Progenitor cell of endocrine pancreas (in vitro differentiated cells): ENCODE measurements around the gene DOCK4. TPM values are rescaled to one million over a fixed set of nuclear protein-coding genes. Genes with fewer than 3 reads are reported as not detected.

Experiments used
- DNase-seq: peaks from one replicate; pipeline ENCODE4 v3.0.0; 2021; ENCODE audit warnings: low spot score; ENCODE audit not compliant: unreplicated experiment
- H3K27ac Mint-ChIP-seq: 2 replicates; pipeline ENCODE4 v1.8.0; 2021; ENCODE audit warnings: mild to moderate bottlenecking, moderate library complexity, mixed read lengths
- H3K27me3 Mint-ChIP-seq: 2 replicates; pipeline ENCODE4 v1.8.0; 2021; ENCODE audit warnings: mixed read lengths
- H3K36me3 Mint-ChIP-seq: 2 replicates; pipeline ENCODE4 v1.8.0; 2022; ENCODE audit warnings: mixed read lengths; ENCODE audit not compliant: insufficient read depth
- H3K4me1 Mint-ChIP-seq: 2 replicates; pipeline ENCODE4 v1.8.0; 2021; ENCODE audit warnings: low read depth, mixed read lengths
- H3K4me3 Mint-ChIP-seq: 2 replicates; pipeline ENCODE4 v1.8.0; 2021; ENCODE audit warnings: low read depth, mild to moderate bottlenecking, moderate library complexity, mixed read lengths
- H3K9me3 Mint-ChIP-seq: 2 replicates; pipeline ENCODE4 v1.8.0; 2021; ENCODE audit warnings: low read depth, mixed read lengths
- total RNA-seq: library from RNA; stranded (reverse); gene quantifications from 2 replicates; pipeline ENCODE4 v1.2.1, GENCODE V29; 2021
- TF ChIP-seq, protein P1 (sequence below): fragments of 200-600 bp; sonication (generic); IDR thresholded peaks from one replicate; pipeline ENCODE4 v1.5.0; 2021; ENCODE audit warnings: antibody characterized with exemption, mild to moderate bottlenecking; ENCODE audit not compliant: unreplicated experiment

Gene DOCK4
- total RNA-seq, 1 donor from 2014 or later = 28.8 TPM

- Mint-ChIP-seq H3K27me3 (no peaks in the 10 kb centered on the region), H3K9me3 (no peaks in the 10 kb centered on the region), H3K4me1 (peaks cover 11% of the 10 kb centered on the region), H3K4me3 (no peak overlapping the region), H3K36me3 (no peaks in the 10 kb centered on the region), H3K27ac (no peak overlapping the region)
- DNase-seq = no peak
- TF ChIP-seq, protein P1, sequence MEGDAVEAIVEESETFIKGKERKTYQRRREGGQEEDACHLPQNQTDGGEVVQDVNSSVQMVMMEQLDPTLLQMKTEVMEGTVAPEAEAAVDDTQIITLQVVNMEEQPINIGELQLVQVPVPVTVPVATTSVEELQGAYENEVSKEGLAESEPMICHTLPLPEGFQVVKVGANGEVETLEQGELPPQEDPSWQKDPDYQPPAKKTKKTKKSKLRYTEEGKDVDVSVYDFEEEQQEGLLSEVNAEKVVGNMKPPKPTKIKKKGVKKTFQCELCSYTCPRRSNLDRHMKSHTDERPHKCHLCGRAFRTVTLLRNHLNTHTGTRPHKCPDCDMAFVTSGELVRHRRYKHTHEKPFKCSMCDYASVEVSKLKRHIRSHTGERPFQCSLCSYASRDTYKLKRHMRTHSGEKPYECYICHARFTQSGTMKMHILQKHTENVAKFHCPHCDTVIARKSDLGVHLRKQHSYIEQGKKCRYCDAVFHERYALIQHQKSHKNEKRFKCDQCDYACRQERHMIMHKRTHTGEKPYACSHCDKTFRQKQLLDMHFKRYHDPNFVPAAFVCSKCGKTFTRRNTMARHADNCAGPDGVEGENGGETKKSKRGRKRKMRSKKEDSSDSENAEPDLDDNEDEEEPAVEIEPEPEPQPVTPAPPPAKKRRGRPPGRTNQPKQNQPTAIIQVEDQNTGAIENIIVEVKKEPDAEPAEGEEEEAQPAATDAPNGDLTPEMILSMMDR = no peak
Observed at GRCh38 chr7:112081778-112082177, 124.4 kb downstream of the DOCK4 start.

GRCh38 chr7:112080978-112081377, 125.2 kb downstream of the DOCK4 start:
- Mint-ChIP-seq H3K27me3 (no peaks in the 10 kb centered on the region), H3K9me3 (no peaks in the 10 kb centered on the region), H3K27ac (no peak overlapping the region), H3K36me3 (no peaks in the 10 kb centered on the region), H3K4me3 (no peak overlapping the region), H3K4me1 (peaks cover 7% of the 10 kb centered on the region)
- TF ChIP-seq, protein P1 = no peak
- DNase-seq = no peak

GRCh38 chr7:112080441-112080840, 125.8 kb downstream of the DOCK4 start:
- Mint-ChIP-seq H3K4me1 (peaks cover 7% of the 10 kb centered on the region), H3K27ac (no peak overlapping the region), H3K36me3 (no peaks in the 10 kb centered on the region), H3K4me3 (no peak overlapping the region), H3K27me3 (no peaks in the 10 kb centered on the region), H3K9me3 (no peaks in the 10 kb centered on the region)
- TF ChIP-seq, protein P1 = no peak
- DNase-seq = no peak

GRCh38 chr7:112079673-112080072, 126.5 kb downstream of the DOCK4 start:
- TF ChIP-seq, protein P1 = no peak
- no peaks in the 10 kb centered on the region for H3K27me3 Mint-ChIP-seq
- H3K27ac Mint-ChIP-seq = no peak overlapping the region
- peaks cover 5% of the 10 kb centered on the region for H3K9me3 Mint-ChIP-seq
- DNase-seq = no peak
- H3K4me3 Mint-ChIP-seq = no peak overlapping the region
- H3K4me1 Mint-ChIP-seq = peaks cover 4% of the 10 kb centered on the region
- peaks cover 3% of the 10 kb centered on the region for H3K36me3 Mint-ChIP-seq

DNA sequence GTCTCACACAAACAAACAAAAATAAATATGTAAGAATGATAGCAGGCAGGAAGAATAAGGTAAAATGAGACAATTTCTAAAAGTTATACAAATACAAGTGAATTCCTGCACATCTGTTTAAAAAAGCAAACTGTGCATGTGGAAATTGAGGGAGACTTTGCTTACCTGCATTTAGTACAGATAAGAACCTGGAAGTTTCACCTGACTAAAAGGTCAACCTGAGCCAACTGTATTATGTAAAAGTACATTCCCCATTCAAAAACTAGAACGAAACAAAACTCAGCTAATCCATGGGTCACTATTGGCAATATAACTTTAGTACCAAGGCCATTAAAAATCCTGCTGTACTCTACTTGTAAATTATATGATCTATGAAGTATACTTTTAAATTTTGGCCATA, 127.1 kb downstream of the DOCK4 start:
- Mint-ChIP-seq H3K27me3 (no peaks in the 10 kb centered on the region), H3K4me3 (no peak overlapping the region), H3K4me1 (peaks cover 3% of the 10 kb centered on the region), H3K36me3 (peaks cover 6% of the 10 kb centered on the region), H3K9me3 (peaks cover 9% of the 10 kb centered on the region), H3K27ac (no peak overlapping the region)
- TF ChIP-seq, protein P1 = no peak
- DNase-seq = no peak
